HG02852 (cell line): ENCODE results near the gene INPP5A.

Source experiments
- ATAC-seq: cut with Tn5 transposase; IDR thresholded peaks from one replicate; pipeline ENCODE4 v1.9.1; 2021; ENCODE audit warnings: mild to moderate bottlenecking, moderate library complexity; ENCODE audit not compliant: unreplicated experiment

Gene INPP5A

GRCh38 chr10:132517951-132518521 lies 19.6 kb upstream of the INPP5A start:
- ATAC-seq: no peak

GRCh38 chr10:132518572-132519381 lies 18.8 kb upstream of the INPP5A start:
- no peak for ATAC-seq

- no peak for ATAC-seq
Measured at GRCh38 chr10:132519382-132520176, 18.0 kb upstream of the INPP5A start.

GRCh38 chr10:132520177-132520811 lies 17.3 kb upstream of the INPP5A start:
- no peak for ATAC-seq

- no peak for ATAC-seq
Measured at GRCh38 chr10:132521041-132521465, 16.5 kb upstream of the INPP5A start.

- no peak for ATAC-seq
Measured at GRCh38 chr10:132521466-132522102, 16.0 kb upstream of the INPP5A start.

- ATAC-seq: no peak
Measured at GRCh38 chr10:132522521-132523411, 14.8 kb upstream of the INPP5A start.

- ATAC-seq: no peak
Measured at GRCh38 chr10:132523561-132524442, 13.8 kb upstream of the INPP5A start.

GRCh38 chr10:132524443-132525285 lies 12.9 kb upstream of the INPP5A start:
- ATAC-seq: no peak

GRCh38 chr10:132526676-132527075 lies 10.9 kb upstream of the INPP5A start:
- no peak for ATAC-seq

GRCh38 chr10:132527339-132528063 lies 10.1 kb upstream of the INPP5A start:
- no peak for ATAC-seq

GRCh38 chr10:132528064-132528691 lies 9.4 kb upstream of the INPP5A start:
- no peak for ATAC-seq

GRCh38 chr10:132532179-132532578 lies 5.4 kb upstream of the INPP5A start:
- ATAC-seq: no peak

- ATAC-seq: no peak
Measured at GRCh38 chr10:132532749-132533560, 4.6 kb upstream of the INPP5A start.

- ATAC-seq: no peak
Measured at GRCh38 chr10:132533571-132534260, 3.9 kb upstream of the INPP5A start.
